Measurements from ENCODE around the gene OR2G3. TPM values are rescaled to one million over a fixed set of nuclear protein-coding genes. Genes with fewer than 3 reads are reported as not detected.

OR2G3 gene
- total and polyA plus RNA-seq, 9 of the 15 experiments (the other 6 are each of a cell fraction or from before 2014, with no cell fraction given), result not detected

DNA sequence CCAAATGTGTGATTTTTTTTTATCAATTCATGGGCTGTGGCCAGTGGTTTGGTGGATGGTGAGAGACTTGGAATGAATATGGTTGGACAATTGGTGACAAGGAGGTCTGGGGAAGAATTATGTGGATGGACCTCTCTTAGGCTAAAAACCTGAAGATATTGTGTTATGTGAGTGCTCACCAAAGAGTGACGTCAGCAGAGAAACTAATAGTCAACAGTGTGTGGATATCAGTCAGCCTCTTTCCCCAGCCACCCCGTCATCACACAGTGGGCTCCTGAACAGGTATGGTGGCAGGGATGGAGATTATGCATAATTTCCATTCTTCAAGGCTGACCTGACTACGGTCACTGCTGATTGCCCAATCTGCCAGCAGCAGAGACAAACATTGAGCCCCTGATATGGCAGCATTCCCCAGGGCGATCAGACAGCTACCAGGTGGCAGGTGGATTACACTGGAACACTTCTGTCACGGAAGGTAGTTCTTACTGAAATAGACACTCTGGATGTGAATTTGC is 26.4 kb upstream of the OR2G3 start:
- Histone ChIP-seq H3K9ac (ENCODE audit: insufficient read depth in 1 of 2, low read depth in 2 of 2, low read length in 2 of 2) (no peak overlapping the region), H3K4me2 (ENCODE audit: insufficient read depth, low read length) (no peak overlapping the region), H3K79me2 (ENCODE audit: control insufficient read depth, insufficient read depth, low read length) (no peaks in the 10 kb centered on the region), H4K20me1 (replicated peaks; ENCODE audit: control insufficient read depth, insufficient read depth, low read length) (no peaks in the 10 kb centered on the region), H3K9me3 (replicated peaks; ENCODE audit: control insufficient read depth, insufficient read depth, low read depth, low read length) (no peaks in the 10 kb centered on the region), H3K36me3 (ENCODE audit: control insufficient read depth, insufficient read depth, low read length) (no peaks in the 10 kb centered on the region), H3K4me3 (no peak overlapping the region), H3K27ac (ENCODE audit: extremely low read depth, low read depth, low read length) (no peak overlapping the region), H3K9me1 (ENCODE audit: control insufficient read depth, insufficient read depth, low read length) (no peaks in the 10 kb centered on the region), H2AFZ (ENCODE audit: low read depth, low read length) (no peak overlapping the region), H3K27me3 (ENCODE audit: control insufficient read depth in 2 of 2, insufficient read depth in 2 of 2, low read length in 2 of 2) (no peaks in the 10 kb centered on the region), H3K4me1 (replicated peaks in 1 of 2; ENCODE audit: control insufficient read depth in 2 of 2, insufficient read depth in 2 of 2, low read length in 2 of 2) (no peaks in the 10 kb centered on the region)
- DNase-seq (ENCODE audit: extremely low read depth in 1 of 4, low spot score in 3 of 4), result no peak
- no peak for ATAC-seq
- intact Hi-C loops (cut with micrococcal nuclease) (loop anchor here (5.0 kb wide), 1 partner anchor 207 kb away; no protein-coding TSS in a partner anchor), in situ Hi-C loops (cut with MboI) (no loop called here)
- BruUV-seq (replicated peaks), result no TSS peak
- WGBS (ENCODE audit: insufficient coverage, low coverage, missing lambda C conversion rate), result 0% methylated on average over 5 of the region's 5 CpGs
- ChIA-PET POLR2A (no interaction called here), CTCF (ENCODE audit: low intra/inter-chr PET ratio) (no interaction called here)
- no peak for FAIRE-seq
- TF ChIP-seq CBFB (CRISPR knock-in tag; IDR thresholded peaks at IDR 0.05) (no peak), ATF1 (CRISPR knock-in tag; IDR thresholded peaks at IDR 0.05) (no peak), ATF1 (tag; IDR thresholded peaks at IDR 0.05) (peak; percentile 16; the same call in 1 of the 2 replicates)

DNA sequence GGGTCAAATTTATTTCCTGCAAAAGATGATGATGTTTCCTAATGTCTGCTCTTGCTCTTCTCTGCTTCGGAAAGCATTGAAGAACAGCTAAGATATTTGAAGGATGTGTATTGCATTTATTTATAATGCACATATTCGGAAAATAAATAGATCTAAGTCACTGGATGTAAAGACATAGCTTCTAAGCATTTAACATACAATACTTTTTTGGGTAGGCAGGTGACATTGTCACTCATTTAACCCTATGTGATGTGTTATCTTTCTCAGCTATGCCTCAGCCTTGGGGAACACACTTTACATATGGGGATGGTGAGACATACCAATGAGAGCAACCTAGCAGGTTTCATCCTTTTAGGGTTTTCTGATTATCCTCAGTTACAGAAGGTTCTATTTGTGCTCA is 17.3 kb upstream of the OR2G3 start, which contains the start of gene OR2G2:
Gene OR2G2, plus strand, starts transcription at position 301 of the 400 bp plus-strand sequence. Its CDS starts 0 bp downstream, at position 301.
- ChIA-PET CTCF (ENCODE audit: low intra/inter-chr PET ratio) (no interaction called here), POLR2A (no interaction called here)
- ATAC-seq (no peak), FAIRE-seq (no peak), DNase-seq (ENCODE audit: extremely low read depth in 1 of 4, low spot score in 3 of 4) (no peak)
- no peak within 1 kb of the TSS for H3K4me3 ChIP-seq
- H3K27ac ChIP-seq (ENCODE audit: extremely low read depth, low read depth, low read length), result no peak within 1 kb of the TSS
- H3K27me3 ChIP-seq (ENCODE audit: control insufficient read depth in 2 of 2, insufficient read depth in 2 of 2, low read length in 2 of 2), result no peaks in the 10 kb centered on the region
- no peak within 1 kb of the TSS for H3K9ac ChIP-seq (ENCODE audit: insufficient read depth in 1 of 2, low read depth in 2 of 2, low read length in 2 of 2)
- no peak within 1 kb of the TSS for H3K4me2 ChIP-seq (ENCODE audit: insufficient read depth, low read length)
- TF ChIP-seq PTBP1 (IDR thresholded peaks at IDR 0.05; ENCODE audit: low read depth, low read length) (no peak), CCAR2 (IDR thresholded peaks at IDR 0.05; ENCODE audit: low read depth, low read length) (no peak), TBL1XR1 (IDR thresholded peaks at IDR 0.05; ENCODE audit: low read length in 2 of 2) (no peak), EP300 (IDR thresholded peaks at IDR 0.05; ENCODE audit: low read length) (no peak), KLF6 (CRISPR knock-in tag; IDR thresholded peaks at IDR 0.05; ENCODE audit: borderline replicate concordance) (no peak), ZNF408 (CRISPR knock-in tag; IDR thresholded peaks at IDR 0.05; ENCODE audit: low read depth) (no peak), ZNF778 (CRISPR knock-in tag; IDR thresholded peaks at IDR 0.05) (no peak), HNRNPLL (IDR thresholded peaks at IDR 0.05; ENCODE audit: low read depth, low read length, poor library complexity, severe bottlenecking) (no peak), ZNF436 (CRISPR knock-in tag; IDR thresholded peaks at IDR 0.05) (no peak)
- TF ChIP-seq, protein P1, sequence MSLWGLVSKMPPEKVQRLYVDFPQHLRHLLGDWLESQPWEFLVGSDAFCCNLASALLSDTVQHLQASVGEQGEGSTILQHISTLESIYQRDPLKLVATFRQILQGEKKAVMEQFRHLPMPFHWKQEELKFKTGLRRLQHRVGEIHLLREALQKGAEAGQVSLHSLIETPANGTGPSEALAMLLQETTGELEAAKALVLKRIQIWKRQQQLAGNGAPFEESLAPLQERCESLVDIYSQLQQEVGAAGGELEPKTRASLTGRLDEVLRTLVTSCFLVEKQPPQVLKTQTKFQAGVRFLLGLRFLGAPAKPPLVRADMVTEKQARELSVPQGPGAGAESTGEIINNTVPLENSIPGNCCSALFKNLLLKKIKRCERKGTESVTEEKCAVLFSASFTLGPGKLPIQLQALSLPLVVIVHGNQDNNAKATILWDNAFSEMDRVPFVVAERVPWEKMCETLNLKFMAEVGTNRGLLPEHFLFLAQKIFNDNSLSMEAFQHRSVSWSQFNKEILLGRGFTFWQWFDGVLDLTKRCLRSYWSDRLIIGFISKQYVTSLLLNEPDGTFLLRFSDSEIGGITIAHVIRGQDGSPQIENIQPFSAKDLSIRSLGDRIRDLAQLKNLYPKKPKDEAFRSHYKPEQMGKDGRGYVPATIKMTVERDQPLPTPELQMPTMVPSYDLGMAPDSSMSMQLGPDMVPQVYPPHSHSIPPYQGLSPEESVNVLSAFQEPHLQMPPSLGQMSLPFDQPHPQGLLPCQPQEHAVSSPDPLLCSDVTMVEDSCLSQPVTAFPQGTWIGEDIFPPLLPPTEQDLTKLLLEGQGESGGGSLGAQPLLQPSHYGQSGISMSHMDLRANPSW (CRISPR knock-in tag; IDR thresholded peaks at IDR 0.05), result no peak
- intact Hi-C loops (cut with micrococcal nuclease) (no loop called here), in situ Hi-C loops (cut with MboI) (no loop called here)
- BruUV-seq (replicated peaks), result no TSS peak
- no peaks in the 10 kb centered on the region for H3K9me1 ChIP-seq (ENCODE audit: control insufficient read depth, insufficient read depth, low read length)
- no peaks in the 10 kb centered on the region for H4K20me1 ChIP-seq (replicated peaks; ENCODE audit: control insufficient read depth, insufficient read depth, low read length)
- H2AFZ ChIP-seq (ENCODE audit: low read depth, low read length), result no peak within 1 kb of the TSS
- H3K36me3 ChIP-seq (ENCODE audit: control insufficient read depth, insufficient read depth, low read length), result no peaks in the 10 kb centered on the region
- no peaks in the 10 kb centered on the region for H3K4me1 ChIP-seq (replicated peaks in 1 of 2; ENCODE audit: control insufficient read depth in 2 of 2, insufficient read depth in 2 of 2, low read length in 2 of 2)
- 3% methylated on average over 2 of the region's 2 CpGs for WGBS (ENCODE audit: insufficient coverage, low coverage, missing lambda C conversion rate)
- H3K79me2 ChIP-seq (ENCODE audit: control insufficient read depth, insufficient read depth, low read length), result no peaks in the 10 kb centered on the region
- H3K9me3 ChIP-seq (replicated peaks; ENCODE audit: control insufficient read depth, insufficient read depth, low read depth, low read length), result no peaks in the 10 kb centered on the region; the same call in 1 of the 2 replicates
